H9 (cell line): ENCODE data around the gene LMF1. TPM values are rescaled to one million over a fixed set of nuclear protein-coding genes. Genes with fewer than 3 reads are reported as not detected.

Source experiments
- DNase-seq: peaks from one replicate; pipeline ENCODE4 v3.0.0-alpha.2; 2017
- H2AFZ ChIP-seq: one replicate; pipeline ENCODE4 v1.6.1; 2013; ENCODE audit warnings: mild to moderate bottlenecking, low read length, control low read depth, moderate library complexity
- H2AK5ac ChIP-seq: 2 replicates; pipeline ENCODE4 v1.6.1; 2013; ENCODE audit warnings: low read length, control low read depth, mixed read lengths; ENCODE audit not compliant: insufficient read length
- H2BK120ac ChIP-seq: one replicate; pipeline ENCODE4 v1.6.1; 2013; ENCODE audit warnings: low read depth, mild to moderate bottlenecking, low read length, control low read depth, inconsistent platforms; ENCODE audit not compliant: poor library complexity, severe bottlenecking
- H2BK12ac ChIP-seq: 2 replicates; pipeline ENCODE4 v1.6.1; 2013; ENCODE audit warnings: low read length, control low read depth, mixed read lengths, low read depth; ENCODE audit not compliant: insufficient read length
- H2BK15ac ChIP-seq: 2 replicates; pipeline ENCODE4 v1.6.1; 2013; ENCODE audit warnings: low read depth, low read length, control low read depth
- H2BK20ac ChIP-seq: one replicate; pipeline ENCODE4 v1.6.1; 2013; ENCODE audit warnings: low read depth, mild to moderate bottlenecking, low read length, control low read depth, inconsistent platforms; ENCODE audit not compliant: poor library complexity, severe bottlenecking
- H2BK5ac ChIP-seq: 2 replicates; pipeline ENCODE4 v1.6.1; 2013; ENCODE audit warnings: low read length, control low read depth, mixed read lengths; ENCODE audit not compliant: insufficient read length
- H3K14ac ChIP-seq: 2 replicates; pipeline ENCODE4 v1.6.1; 2013; ENCODE audit warnings: low read length, control low read depth; ENCODE audit not compliant: insufficient read depth
- H3K18ac ChIP-seq: 2 replicates; pipeline ENCODE4 v1.6.1; 2013; ENCODE audit warnings: low read depth, mild to moderate bottlenecking, mixed read lengths, low read length, control low read depth; ENCODE audit not compliant: insufficient read length
- H3K23ac ChIP-seq: 2 replicates; pipeline ENCODE4 v1.6.1; 2013; ENCODE audit warnings: low read length, control low read depth, mixed read lengths, low read depth; ENCODE audit not compliant: insufficient read length
- H3K23me2 ChIP-seq: 2 replicates; pipeline ENCODE4 v1.6.1; 2013; ENCODE audit warnings: low read depth, mild to moderate bottlenecking, mixed read lengths, low read length, control low read depth; ENCODE audit not compliant: insufficient read length, poor library complexity, severe bottlenecking
- H3K27ac ChIP-seq: 2 replicates; pipeline ENCODE4 v1.5.1; 2013; ENCODE audit warnings: low read length, control low read depth, mixed read lengths, low read depth; ENCODE audit not compliant: insufficient read length
- H3K27me3 ChIP-seq: 2 replicates; pipeline ENCODE4 v1.6.1; 2013; ENCODE audit warnings: low read length, control low read depth, inconsistent platforms; ENCODE audit not compliant: insufficient read depth
- H3K4ac ChIP-seq: 2 replicates; pipeline ENCODE4 v1.6.1; 2013; ENCODE audit warnings: low read depth, mild to moderate bottlenecking, control low read depth, inconsistent platforms, low read length, moderate library complexity
- H3K4me1 ChIP-seq: 2 replicates; pipeline ENCODE4 v1.6.1; 2013; ENCODE audit warnings: low read length, control low read depth, inconsistent platforms; ENCODE audit not compliant: insufficient read depth
- H3K4me2 ChIP-seq: 2 replicates; pipeline ENCODE4 v1.6.1; 2013; ENCODE audit warnings: low read length, control low read depth, mixed read lengths; ENCODE audit not compliant: insufficient read length, insufficient read depth
- H3K56ac ChIP-seq: 2 replicates; pipeline ENCODE4 v1.6.1; 2013; ENCODE audit warnings: low read depth, mild to moderate bottlenecking, mixed read lengths, low read length, control low read depth; ENCODE audit not compliant: insufficient read length
- H3K79me1 ChIP-seq: 2 replicates; pipeline ENCODE4 v1.6.1; 2013; ENCODE audit warnings: low read depth, mild to moderate bottlenecking, moderate library complexity, low read length, control low read depth, inconsistent platforms; ENCODE audit not compliant: insufficient read depth, poor library complexity, severe bottlenecking
- H3K79me2 ChIP-seq: 2 replicates; pipeline ENCODE4 v1.6.1; 2013; ENCODE audit warnings: low read length, control low read depth, inconsistent platforms; ENCODE audit not compliant: insufficient read depth
- H3K9ac ChIP-seq: 2 replicates; pipeline ENCODE4 v1.6.1; 2013; ENCODE audit warnings: low read length, control low read depth, mixed read lengths; ENCODE audit not compliant: insufficient read length; ENCODE audit errors: extremely low read depth
- H3K9me3 ChIP-seq: one replicate; pipeline ENCODE4 v1.6.1; 2013; ENCODE audit warnings: low read depth, low read length, inconsistent platforms; ENCODE audit not compliant: control insufficient read depth
- H3T11ph ChIP-seq: one replicate; pipeline ENCODE4 v1.6.1; 2013; ENCODE audit warnings: mild to moderate bottlenecking, low read length, control low read depth, inconsistent platforms
- H4K20me1 ChIP-seq: one replicate; pipeline ENCODE4 v1.6.1; 2013; ENCODE audit not compliant: control insufficient read depth, insufficient read length, insufficient read depth
- H4K5ac ChIP-seq: 2 replicates; pipeline ENCODE4 v1.6.1; 2013; ENCODE audit warnings: low read depth, mild to moderate bottlenecking, mixed read lengths, low read length, control low read depth; ENCODE audit not compliant: insufficient read length
- H4K8ac ChIP-seq: replicated peaks from 2 replicates; pipeline ENCODE4 v1.6.1; 2013; ENCODE audit warnings: low read length, control low read depth, mixed read lengths, low read depth; ENCODE audit not compliant: insufficient read length
- H4K91ac ChIP-seq: 2 replicates; pipeline ENCODE4 v1.6.1; 2013; ENCODE audit warnings: low read depth, mild to moderate bottlenecking, moderate library complexity, mixed read lengths, low read length, control low read depth; ENCODE audit not compliant: insufficient read length
- H3K27ac Mint-ChIP-seq, 3 experiments: 2 replicates in 2 of 3; 3 replicates in 1 of 3; pipeline ENCODE4 v1.8.0; 2020 to 2021; ENCODE audit warnings: mixed read lengths in 3 of 3, mild to moderate bottlenecking in 1 of 3, moderate library complexity in 1 of 3
- H3K27me3 Mint-ChIP-seq: 2 replicates; pipeline ENCODE4 v1.8.0; 2021; ENCODE audit warnings: low read depth, mild to moderate bottlenecking, moderate library complexity, mixed read lengths
- H3K36me3 Mint-ChIP-seq, 3 experiments: 2 replicates in 2 of 3; 3 replicates in 1 of 3; pipeline ENCODE4 v1.8.0; 2020 to 2021; ENCODE audit warnings: low read depth in 3 of 3, mixed read lengths in 3 of 3; ENCODE audit not compliant: insufficient read depth in 1 of 3
- H3K4me1 Mint-ChIP-seq, 2 experiments: 2 replicates each; pipeline ENCODE4 v1.8.0; 2020; ENCODE audit warnings: mixed read lengths in 2 of 2
- H3K4me3 Mint-ChIP-seq, 2 experiments: 2 replicates in 1 of 2; 3 replicates in 1 of 2; pipeline ENCODE4 v1.8.0; 2020 to 2021; ENCODE audit warnings: mild to moderate bottlenecking in 2 of 2, mixed read lengths in 2 of 2, moderate library complexity in 1 of 2
- H3K9me3 Mint-ChIP-seq, 2 experiments: 2 replicates in 1 of 2; 3 replicates in 1 of 2; pipeline ENCODE4 v1.8.0; 2020; ENCODE audit warnings: mild to moderate bottlenecking in 2 of 2, mixed read lengths in 2 of 2, moderate library complexity in 1 of 2
- CTCF ChIP-seq: fragments of 200-600 bp; sonication (generic); conservative IDR thresholded peaks from 3 replicates; pipeline ENCODE4 v1.8.0; 2021; ENCODE audit warnings: antibody characterized with exemption, mild to moderate bottlenecking
- WGBS: extraction: QIAGEN DNeasy Blood & Tissue Kit; methylation state at CpG from one replicate; pipeline ENCODE4 v1.1.7; 2013; ENCODE audit warnings: missing lambda C conversion rate, low lambda C conversion rate, mixed read lengths; ENCODE audit not compliant: insufficient read length; ENCODE audit errors: extremely low coverage; 5-methylcytosine and 5-hydroxymethylcytosine counted together
- total RNA-seq: library from RNA; stranded (reverse); gene quantifications from 2 replicates; pipeline ENCODE4 v1.2.1, GENCODE V29; 2021

The LMF1 gene
- total RNA-seq, 1 experiment from 2014 or later: 7.1 TPM

DNA sequence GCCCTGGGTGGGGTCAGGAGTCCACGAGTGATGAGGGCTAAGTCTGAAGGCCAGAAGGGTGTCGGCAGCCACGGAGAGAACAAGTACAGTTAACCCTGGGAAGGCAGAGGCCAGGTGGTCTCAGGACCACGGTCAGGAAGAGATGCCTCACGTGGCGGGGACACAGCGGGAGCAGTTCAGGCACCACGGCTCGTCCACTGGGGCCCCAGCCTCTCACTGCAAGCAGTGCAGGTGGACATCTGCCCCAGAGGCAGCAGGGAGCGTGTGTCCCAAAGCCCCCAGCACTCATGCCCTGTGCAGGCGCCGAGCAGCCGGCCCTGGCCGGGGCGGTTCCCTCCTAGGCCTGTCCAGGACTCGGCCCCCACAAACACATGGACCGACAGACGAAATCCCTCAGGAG, 4.7 kb downstream of the LMF1 start:
- peaks cover 19% of the 10 kb centered on the region for H3K27me3 Mint-ChIP-seq
- no peaks in the 10 kb centered on the region for H3K79me2 ChIP-seq
- H3K4me1 Mint-ChIP-seq: peaks cover 3 to 6% of the 10 kb centered on the region in 2 experiments; a peak in 3 of 4 replicates

More for the DNA sequence above, 4.7 kb downstream of the LMF1 start:
- no peak for TF ChIP-seq CTCF
- Histone ChIP-seq H2AK5ac (no peak overlapping the region), H3K27me3 (no peaks in the 10 kb centered on the region; the same call in 1 of the 2 replicates), H2BK20ac (no peak overlapping the region), H2BK12ac (no peak overlapping the region), H2BK120ac (no peak overlapping the region), H3K9me3 (no peaks in the 10 kb centered on the region), H3K4ac (no peak overlapping the region), H2AFZ (no peak overlapping the region), H3K56ac (no peak overlapping the region), H3K27ac (no peak overlapping the region), H3K18ac (no peak overlapping the region), H2BK5ac (no peak overlapping the region), H3K79me1 (no peaks in the 10 kb centered on the region), H3K4me1 (no peaks in the 10 kb centered on the region), H3T11ph (no peak overlapping the region), H3K14ac (no peak overlapping the region; the same call in 1 of the 2 replicates), H4K91ac (no peak overlapping the region), H4K8ac (no peak overlapping the region), H2BK15ac (no peak overlapping the region), H4K5ac (no peak overlapping the region), H4K20me1 (no peaks in the 10 kb centered on the region), H3K4me2 (no peak overlapping the region), H3K23me2 (peaks cover 8% of the 10 kb centered on the region), H3K9ac (no peak overlapping the region), H3K23ac (no peak overlapping the region)
- H3K4me3 Mint-ChIP-seq: no peak overlapping the region; a peak in 1 of 5 replicates
- peaks cover 0 to 2% of the 10 kb centered on the region in 2 experiments; a peak in 1 of 5 replicates for H3K9me3 Mint-ChIP-seq
- peaks cover 0 to 14% (median 8%) of the 10 kb centered on the region in 3 experiments; a peak in 5 of 7 replicates for H3K36me3 Mint-ChIP-seq
- WGBS: no CpG with 5 or more reads among the region's 18 CpGs
- no peak for DNase-seq
- H3K27ac Mint-ChIP-seq: no peak overlapping the region
